ENCODE results near the gene ARID1B.
"Not testable (repeated sequence)": the region's sequence is repeated elsewhere in the genome, so short reads cannot be mapped to it uniquely, and the experiment has no call there.

The ARID1B gene

DNA sequence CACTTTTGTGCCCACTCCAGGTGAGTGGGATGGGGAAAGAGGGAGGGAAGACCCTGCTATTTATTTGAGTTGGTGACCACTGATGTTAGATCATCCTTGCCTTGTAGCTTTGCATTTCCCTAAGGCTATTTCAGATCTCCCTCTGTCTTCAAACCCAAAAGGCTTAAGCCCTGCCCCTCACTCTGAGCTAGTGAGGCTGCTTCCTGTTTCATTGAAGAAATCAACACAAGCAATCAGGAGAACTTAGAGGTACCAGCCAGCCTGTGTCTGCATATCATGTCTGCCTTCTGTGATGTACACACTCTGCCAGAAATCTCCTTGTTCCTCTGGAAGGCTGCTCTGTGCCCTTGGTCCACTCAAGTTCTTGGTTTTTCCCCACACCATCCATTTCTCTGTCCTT is 135.3 kb downstream of the ARID1B start:
- DNase-seq, result no peak

DNA sequence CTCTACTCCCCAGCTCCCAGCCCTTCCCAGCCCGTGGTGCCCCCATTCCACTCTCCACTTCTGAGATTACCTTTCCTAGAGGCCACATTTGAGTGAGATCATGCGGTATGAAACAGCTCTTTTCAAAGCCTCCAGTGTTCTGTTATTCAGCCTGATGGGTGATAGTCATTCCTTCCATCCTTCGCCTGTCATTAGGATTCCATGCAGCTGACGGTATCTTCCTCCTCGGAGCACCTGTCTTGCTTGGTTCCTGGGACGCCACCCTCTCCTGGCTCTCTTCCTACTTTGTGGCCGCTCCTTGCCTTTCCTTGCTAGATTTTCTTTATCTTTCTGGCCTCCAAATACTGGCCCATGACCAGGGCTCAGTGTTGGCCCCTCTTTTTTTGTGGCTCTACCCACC is 137.0 kb downstream of the ARID1B start:
- no peak for DNase-seq

DNA sequence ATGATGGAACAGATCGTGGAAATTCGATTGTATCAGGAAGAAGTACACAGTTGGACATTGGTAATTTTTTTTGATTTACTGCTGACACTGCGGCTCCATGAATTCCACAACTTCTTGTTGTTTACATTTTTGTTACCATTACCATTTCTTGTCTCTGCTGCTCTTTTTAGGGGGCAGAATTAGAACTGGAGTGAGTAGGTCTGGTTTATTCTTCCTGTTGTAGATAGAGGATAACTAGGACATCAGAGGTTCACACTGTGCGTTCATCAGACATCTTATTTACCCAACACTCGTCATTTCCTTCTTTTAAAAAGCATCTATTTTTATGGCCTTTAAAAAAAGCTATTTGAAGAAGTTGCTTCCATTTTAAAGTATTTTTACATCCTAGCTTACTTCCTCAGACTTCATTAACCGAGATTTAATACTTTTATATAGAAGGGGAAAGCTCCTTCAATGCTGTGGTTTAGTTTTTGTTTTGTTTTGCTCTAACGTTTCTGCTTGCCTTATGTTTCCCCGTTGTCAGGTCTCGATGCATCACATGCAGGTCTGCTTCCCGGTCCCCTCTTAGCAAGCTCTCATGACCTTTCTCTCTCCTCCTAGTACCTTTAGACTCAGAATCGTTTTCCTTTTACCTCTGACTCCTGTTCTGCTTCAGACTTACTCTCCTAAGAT is 139.1 kb downstream of the ARID1B start:
- no peak for DNase-seq

DNA sequence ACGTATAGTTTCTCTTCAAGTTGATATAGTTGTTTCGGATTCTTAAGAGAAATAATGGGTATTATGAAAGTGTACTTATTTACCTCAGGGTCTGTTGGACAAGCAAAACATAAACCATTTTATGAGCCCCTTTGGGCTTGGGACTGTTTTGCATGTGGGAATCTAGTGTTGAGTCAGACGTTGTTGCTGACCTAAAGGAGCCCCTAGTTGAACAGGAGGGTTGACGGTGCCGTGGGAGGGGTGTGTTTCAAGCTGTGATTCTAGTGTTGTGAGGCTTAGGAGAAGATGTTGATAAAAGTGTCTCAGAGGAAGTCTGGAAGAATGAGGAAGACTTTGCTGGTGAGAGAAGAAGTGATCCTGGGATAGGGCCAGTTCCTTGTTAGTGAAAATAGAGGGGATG is 140.0 kb downstream of the ARID1B start:
- no peak for DNase-seq

DNA sequence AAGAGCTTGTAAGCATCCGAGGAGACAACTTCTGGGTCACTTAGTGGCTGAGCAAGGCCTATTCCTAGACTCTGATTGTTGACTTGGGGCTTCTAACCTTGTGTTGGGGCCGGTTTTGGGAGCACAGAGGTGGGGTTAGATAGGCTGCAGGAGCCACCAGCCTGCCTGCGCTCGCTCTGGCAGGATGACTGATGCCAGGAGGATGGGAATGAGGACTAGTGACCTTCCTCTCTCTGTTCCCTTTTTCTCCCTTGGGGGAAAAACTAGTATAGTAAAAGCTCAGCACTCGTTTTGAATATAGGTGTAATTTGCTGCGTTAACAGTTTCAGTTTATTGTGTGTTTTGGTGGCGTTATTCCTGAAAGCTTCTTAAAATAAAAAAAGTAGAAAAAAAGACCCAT is 141.5 kb downstream of the ARID1B start:
- no peak for DNase-seq

DNA sequence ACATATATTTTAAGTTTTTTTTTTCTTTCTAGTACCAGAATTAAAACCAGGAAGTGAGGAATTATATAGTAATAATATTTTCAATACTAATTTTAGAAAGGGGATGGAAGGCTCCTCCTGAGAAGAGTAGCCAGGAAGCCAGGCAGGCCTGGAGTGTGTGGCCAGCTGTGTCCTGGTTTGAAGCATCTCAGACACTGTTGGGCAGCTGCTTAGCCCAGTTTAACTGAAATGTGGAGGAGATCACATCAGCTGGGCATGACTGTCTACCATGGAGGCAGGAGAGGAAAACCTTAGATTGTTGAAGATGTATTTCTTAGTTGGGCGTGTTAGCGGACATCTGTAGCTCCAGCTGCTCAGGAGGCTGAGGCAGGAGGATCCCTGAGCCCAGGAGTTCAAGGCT is 142.2 kb downstream of the ARID1B start:
- no peak for DNase-seq

DNA sequence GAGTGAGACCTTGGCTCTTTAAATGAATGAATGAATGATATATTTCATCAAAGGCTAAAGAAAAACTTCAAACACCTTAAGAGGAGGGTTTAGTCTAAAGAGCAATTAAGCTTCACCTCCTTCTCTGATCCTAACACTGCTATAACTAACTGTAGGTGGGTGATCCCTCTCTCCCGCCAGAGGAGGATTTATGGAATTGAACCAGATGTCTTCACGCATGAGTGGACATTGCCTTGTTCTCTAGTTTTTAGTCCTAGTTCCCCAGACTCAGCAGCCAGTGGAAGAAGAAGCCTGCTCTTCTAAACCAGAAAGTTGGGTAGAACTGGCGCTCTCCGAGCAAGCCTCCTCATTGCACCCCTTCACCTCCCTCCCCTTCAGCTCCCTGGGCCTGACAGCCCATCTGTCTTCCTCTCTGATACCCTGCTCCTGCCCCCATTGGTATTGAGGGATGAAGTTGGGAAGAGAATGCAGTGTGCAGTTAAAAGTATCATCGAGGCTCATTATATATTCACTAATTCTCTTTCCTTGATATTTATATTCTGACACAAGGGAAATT is 142.7 kb downstream of the ARID1B start:
- no peak for DNase-seq

DNA sequence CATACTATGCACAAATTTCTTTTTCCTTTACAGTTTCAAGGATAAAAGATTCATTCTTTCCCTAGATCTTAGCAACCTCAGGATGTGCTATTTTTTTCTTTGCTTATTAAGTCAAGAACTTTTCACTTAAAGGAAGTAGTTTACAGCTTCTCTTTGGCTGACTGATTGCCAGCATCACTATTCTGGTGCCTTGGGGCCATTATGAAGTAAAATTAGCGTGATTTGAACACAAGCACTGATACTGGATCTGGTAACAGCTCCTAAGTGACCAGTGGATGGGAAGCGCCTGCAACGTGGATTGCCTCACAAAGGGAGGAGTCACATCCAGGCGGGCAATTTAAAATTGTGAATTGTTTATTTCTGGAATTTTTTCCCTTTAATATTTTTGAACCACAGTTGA is 147.1 kb downstream of the ARID1B start:
- DNase-seq, result no peak

DNA sequence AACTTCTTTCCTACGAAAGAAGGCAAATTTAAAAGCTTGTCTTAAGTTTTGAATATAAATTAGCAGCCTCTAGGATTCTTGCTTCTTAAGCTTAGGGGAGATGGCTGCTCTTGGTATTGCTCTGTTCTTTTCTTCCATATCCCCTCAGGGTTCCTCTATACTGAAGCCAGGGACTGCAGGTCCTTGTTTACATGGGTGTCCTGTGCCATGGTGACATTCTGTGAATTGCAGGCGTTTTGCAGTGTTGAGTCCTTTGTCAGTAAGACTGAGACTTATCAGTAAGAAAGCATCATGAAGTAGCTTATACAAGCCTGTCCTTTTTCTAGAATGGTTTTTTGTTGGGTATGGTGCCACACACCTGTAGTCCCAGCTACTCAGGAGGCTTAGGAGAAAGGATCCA is 147.8 kb downstream of the ARID1B start:
- no peak for DNase-seq

DNA sequence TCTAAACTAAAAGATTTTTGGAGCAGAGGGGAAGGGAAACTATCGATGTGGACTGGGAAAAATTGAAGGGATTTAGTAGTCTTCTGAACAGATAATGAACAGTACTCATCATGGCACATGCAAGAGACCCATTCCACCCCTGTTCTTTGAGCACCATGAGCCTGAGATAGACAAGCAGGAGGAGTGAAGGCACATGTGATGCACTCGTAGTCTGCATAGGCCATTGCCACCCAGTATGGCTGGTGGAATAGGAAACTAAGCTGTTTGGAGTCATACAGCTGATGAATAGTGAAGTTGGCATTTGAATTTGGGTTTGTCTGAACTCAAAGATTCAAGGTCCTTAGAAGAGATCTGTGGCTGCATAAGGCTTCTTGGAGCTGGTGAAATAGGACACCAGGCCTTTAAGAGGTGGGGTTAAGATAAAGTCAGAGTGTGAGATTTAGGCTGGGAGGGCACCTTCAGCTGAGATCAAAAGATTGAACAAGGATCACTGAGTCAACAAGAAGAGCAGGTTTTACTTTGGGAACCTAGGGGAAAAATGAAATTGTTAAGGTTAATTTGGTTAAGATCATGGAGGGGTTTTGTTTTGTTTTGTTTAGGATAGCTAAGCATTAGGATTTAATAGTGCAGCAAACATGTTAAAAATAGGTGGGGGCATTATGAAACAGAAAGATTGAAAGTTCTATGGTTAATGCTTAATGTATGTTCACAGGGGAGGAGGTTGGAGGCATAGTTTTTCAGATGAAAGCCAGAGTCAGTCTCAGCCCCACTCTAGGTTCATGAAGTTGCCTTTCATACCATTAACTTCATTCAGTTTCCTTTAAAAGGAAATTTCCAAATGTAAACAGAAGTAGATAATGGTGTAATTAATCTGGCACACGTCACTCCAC is 148.8 kb downstream of the ARID1B start:
- DNase-seq, result no peak

DNA sequence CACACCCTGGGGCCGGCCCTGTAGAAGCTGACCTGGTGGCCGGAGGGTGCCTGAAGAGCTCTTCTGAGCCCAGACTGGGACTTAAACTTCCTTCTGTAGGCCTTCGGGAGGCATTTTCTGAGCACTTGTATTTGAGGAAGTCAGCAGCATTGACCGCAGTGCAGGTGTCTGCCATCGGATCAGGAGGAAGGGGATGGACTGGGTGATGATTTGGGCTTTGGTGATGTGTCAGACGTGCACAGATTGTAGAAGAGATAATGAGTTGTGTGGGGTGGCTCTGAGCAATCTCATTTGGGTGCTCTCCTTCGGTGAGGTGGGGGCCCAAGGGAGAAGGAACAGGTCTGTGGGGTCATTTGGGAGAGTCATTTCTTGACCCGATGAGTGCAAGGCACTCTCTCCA is 150.9 kb downstream of the ARID1B start:
- DNase-seq, result no peak

DNA sequence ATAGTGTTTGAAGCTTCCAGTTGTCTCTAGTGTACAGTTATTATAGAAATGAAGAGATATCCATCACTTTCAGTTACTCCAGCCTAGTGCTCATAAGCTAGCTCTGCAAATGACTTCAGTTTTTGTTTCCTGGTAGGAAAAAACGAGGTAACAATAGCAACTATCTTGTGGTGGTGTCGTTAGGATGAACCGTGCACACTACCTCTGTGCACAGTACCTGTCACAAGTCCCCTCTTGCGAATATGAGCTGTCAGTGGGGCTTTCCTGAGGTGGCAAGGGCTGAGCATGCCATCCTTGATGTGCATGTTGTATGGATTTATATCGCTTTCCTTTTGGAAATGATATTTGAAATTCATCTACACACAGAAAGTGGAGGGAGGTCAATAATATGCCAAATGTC is 151.8 kb downstream of the ARID1B start:
- DNase-seq, result no peak

DNA sequence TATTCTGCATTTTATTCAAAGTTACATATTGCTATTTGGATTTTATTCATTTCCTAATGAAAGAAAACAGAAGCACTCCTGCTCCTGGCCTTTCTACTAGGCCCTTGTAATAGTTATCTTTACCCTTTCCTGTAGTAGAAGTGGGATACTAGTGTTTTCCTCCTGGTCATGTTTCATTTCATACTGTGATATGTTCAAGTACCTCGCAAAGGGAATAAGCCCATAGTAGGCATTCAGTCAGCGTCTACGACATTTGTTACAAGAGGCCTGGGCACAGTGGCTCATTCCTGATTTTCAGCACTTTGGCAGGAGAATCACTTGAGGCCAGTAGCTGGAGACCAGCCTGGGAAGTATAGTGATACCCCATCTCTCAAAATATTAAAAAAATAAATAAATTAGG is 154.1 kb downstream of the ARID1B start:
- DNase-seq, result no peak

DNA sequence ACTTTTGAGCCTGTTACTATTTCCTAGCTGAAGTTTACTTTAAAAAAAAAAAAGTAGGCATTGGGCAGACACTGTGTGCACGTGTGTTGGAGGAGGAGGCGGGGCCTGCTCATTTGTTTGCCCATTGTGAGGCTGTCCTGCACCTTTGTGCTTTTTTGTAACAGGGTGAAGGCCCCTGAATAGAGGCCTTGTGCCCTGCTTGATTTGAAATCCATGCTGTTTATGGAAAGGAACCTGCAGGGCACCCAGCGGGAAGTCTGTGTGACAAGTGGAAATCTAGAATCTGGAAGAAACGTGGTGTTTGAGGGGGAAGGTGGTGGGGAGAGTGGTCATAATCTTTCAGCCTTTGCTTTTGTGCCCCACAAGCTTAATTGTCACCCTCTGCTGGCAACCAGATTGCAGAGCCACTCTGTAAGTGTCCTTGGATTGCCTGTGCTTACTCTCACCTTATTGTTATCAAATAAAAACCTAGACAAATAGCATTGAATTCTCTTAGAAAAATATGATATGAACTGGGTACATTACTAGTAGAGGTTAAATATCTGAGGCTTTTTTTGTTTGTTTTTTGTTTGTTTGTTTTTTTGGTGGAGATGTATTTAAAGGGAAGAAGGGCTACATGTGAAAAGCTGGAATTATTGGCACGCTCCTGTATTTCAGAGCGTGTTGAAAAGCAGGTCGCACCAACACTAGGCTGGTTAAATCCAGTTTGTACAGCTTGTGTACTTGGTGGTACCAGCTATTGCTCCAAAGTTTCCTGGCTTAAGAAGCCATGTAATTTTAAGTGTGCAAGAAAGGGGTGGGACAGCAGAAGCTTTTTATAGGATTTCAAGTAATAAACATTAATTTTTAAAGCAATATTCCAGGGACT is 156.3 kb downstream of the ARID1B start:
- DNase-seq, result peak; percentile 75

DNA sequence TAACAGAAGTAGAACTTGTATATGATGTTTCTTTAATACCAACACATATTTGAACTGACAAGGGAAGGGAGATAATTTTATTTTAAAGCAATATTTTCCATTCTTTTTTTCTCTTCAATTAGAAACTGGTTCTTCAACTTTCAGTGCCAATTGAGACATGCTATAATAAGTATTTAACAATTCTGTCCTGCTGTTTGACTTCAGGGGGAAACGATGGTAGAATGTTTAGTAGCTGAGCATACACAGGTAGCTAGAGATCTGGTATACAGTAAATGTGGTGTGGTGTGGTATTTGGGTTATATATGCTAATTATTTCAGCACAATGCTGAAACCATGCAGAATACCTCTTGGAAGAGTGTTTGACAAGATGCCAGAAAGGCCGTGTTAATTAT is 156.9 kb downstream of the ARID1B start:
- no peak for DNase-seq

DNA sequence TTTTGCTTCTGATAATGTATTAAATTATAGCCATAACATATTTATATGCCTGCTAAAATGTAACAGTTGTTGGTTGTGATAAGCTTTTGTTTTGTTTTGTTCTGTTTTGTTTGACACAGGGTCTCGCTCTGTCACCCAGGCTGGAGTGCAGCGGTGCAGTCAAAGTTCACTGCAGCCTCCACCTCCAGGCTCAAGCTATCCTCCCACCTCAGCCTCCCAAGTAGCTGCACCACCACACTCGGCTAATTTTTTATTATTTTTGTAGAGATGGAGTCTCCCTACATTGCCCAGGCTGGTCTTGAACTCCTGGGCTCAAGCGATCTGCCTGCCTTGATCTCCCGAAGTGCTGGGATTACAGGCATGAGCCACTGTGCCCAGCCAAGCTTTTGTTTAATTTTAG is 157.8 kb downstream of the ARID1B start:
- no peak for DNase-seq

DNA sequence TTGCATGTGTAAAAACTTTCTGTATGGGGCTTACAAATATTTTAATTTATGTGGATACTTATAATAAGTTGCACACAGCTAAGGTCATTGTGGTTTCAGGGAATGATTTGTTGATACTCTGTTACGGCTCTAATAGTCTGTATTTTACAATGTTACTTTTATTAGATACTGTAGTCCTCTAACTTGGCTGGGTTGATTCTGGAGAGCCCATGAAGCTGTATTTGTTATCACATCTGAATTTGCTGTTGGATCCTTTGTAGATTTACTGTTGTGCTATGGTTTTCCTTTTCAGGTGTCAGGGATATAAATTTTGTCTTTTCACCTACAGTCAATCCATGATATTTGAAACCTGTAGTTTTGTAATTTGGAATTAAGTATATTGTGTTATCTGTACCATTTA is 161.0 kb downstream of the ARID1B start:
- no peak for DNase-seq

DNA sequence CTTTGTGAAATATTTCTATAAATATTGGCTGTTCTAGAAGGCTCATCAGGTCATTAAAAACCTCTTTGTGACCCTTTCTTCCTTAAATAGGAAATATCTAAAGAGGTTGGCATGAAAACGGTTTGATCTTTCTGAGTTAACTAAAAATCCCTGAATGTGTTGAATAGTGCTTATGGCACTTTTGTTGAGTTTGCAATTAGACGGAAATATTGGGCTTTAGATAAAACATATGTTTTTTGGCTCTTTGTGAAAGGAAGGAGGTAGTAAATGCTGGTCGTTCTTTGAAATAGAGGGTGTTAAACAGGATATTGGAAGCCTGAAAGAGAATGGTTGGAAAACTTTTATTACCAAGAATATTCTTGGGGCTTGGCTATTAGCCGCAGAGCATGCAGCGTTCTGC is 163.0 kb downstream of the ARID1B start:
- no peak for DNase-seq

DNA sequence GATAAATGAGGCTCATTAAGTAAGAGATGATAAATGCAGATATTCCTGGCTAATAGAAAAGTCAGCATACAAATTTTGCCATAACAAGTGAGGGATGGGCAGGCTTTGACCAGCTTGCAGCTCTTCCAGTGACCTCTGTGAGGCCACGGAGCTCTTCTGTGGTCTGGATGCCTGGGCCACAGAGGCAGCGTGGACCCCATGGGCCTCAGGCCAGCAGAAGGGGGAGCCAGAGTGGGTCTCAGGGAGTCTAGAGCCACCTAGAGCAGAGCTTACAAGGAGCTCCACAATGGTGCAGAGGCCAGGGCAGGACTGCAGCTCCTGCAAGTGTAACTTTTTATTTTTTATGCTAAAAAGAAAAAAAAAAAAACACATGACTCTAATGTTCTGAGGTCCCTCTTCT is 165.1 kb downstream of the ARID1B start:
- no peak for DNase-seq

DNA sequence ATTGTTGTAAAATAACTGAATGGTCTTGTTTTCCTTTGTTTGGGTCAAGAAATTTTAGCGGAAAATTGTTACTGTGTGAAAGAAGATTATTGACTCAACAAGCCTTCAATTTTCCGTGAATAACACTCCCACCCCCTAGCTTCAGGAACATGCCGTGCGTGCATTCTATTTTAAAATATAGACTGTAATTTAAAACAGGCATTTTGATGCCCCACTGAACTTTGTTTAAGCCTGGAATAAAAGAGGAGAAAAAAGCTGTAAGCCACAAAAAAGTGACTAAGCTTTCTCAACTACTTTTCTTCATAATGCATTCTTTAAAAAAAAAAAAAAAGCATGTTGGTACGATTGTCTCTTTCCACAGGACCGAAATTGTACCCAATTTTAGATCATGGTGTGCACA is 166.0 kb downstream of the ARID1B start:
- DNase-seq, result peak; percentile 71

DNA sequence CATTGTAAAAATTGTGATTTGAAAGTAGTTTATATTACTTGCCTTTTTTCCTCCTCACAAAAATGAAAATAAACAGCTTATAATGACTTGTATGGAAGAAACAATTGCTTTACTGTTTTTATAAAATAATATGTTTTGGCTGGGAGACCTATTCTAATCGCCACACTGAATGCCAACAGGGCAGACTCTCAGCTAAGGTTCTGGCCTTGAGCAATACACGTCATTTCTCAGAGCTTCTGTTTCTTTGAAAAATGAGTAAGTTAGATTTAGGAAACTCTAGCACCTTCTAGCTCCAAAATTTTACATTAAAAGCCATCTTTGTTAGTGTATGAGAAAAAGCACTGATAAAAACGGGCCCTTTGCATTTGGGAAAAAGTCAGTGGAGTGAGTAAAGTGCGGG is 166.6 kb downstream of the ARID1B start:
- no peak for DNase-seq

DNA sequence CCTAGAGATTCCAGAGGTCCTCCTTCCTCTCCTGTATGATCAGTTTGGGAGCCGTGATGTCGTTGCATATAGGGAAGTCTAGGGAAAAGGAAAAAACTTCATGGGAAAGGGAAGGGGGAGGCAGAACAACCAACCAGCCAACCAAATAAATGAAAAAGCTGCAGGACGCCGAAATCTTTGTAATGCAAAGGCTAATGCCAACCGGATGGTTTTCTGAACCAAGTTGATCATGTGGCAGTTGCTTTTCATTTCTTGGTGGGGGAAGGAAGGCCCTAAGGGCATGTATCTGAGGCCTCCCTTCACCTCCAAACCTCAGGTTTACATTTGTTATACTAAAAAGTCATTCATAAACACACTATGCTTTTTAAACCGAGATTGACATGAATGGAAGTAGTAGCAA is 167.2 kb downstream of the ARID1B start:
- DNase-seq, result no peak

DNA sequence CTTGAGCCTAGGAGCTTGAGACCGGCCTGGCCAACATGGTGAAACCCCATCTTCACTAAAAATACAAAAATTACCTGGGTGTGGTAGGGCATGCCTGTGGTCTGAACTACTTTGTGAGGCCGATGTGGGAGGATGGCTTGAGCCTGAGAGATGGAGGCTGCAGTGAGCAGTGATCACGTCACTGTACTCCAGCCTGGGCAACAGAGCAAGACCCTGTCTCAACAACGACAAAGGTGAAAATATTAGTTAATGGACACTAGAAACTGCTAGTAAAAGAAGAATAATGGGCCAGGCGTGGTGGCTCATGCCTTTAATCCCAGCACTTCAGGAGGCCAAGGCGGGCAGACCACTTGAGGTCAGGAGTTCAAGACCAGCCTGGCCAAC is 168.6 kb downstream of the ARID1B start:
- DNase-seq, result not testable (repeated sequence)
